Endothelial cell of umbilical vein (primary cell): Measurements from ENCODE around the gene DLG1. TPM values are rescaled to one million over a fixed set of nuclear protein-coding genes. Genes with fewer than 3 reads are reported as not detected.

Source experiments
- BruUV-seq: library from RNA; stranded (reverse); fragments of 400-500 nt; replicated peaks from 2 replicates; lab custom pipeline; 2021; lab: Mats Ljungman, UMichigan
- CTCF ChIA-PET: fragments of 300-600, 350-600 bp; sonication (Branson Sonifier 250); formaldehyde crosslinking; loops from one replicate; lab custom pipeline; 2021; ENCODE audit warnings: antibody characterized with exemption, inconsistent platforms; lab: Charles Lee
- POLR2A ChIA-PET: fragments of 300-600, 350-600 bp; sonication (Branson Sonifier 250); formaldehyde crosslinking; loops from one replicate; lab custom pipeline; 2021; ENCODE audit warnings: antibody characterized with exemption, inconsistent platforms; lab: Charles Lee
- DNase-seq: peaks from one replicate; pipeline ENCODE4 v3.0.0-alpha.2; 2011; ENCODE audit warnings: low read depth, low spot score
- FAIRE-seq: peaks from 2 replicates; lab custom pipeline; 2011; peaks lifted over from hg19 to GRCh38; lab: Jason Lieb, UNC
- H2AFZ ChIP-seq: 2 replicates; pipeline ENCODE4 v1.6.0; 2012; ENCODE audit warnings: low read depth, low read length, control low read depth, inconsistent platforms
- H3K27ac ChIP-seq: 2 replicates; pipeline ENCODE4 v1.5.1; 2011; ENCODE audit warnings: low read depth, mild to moderate bottlenecking, control low read depth, low read length, moderate library complexity; ENCODE audit not compliant: insufficient read depth
- H3K27me3 ChIP-seq, 2 experiments: 2 replicates each; pipeline versions ENCODE4 v1.6.0 to v1.6.1; 2011; ENCODE audit warnings: low read length in 2 of 2, mixed read lengths in 1 of 2; ENCODE audit not compliant: control insufficient read depth in 2 of 2, insufficient read depth in 2 of 2
- H3K36me3 ChIP-seq, 2 experiments: 2 replicates in 1 of 2; 3 replicates in 1 of 2; pipeline ENCODE4 v1.5.1; 2011; ENCODE audit warnings: low read length in 2 of 2, mild to moderate bottlenecking in 1 of 2, moderate library complexity in 1 of 2; ENCODE audit not compliant: control insufficient read depth in 2 of 2, insufficient read depth in 2 of 2; ENCODE audit errors: extremely low read depth in 1 of 2
- H3K4me1 ChIP-seq: 3 replicates; pipeline ENCODE4 v1.5.1; 2011; ENCODE audit warnings: mild to moderate bottlenecking, low read length; ENCODE audit not compliant: control insufficient read depth, insufficient read depth; ENCODE audit errors: extremely low read depth
- H3K4me2 ChIP-seq: 2 replicates; pipeline ENCODE4 v1.6.1; 2011; ENCODE audit warnings: low read length, control low read depth, mixed read lengths; ENCODE audit not compliant: insufficient read depth
- H3K4me3 ChIP-seq, 3 experiments: fragments of 200-600 bp in 1 of 3; sonication (generic), shearing (Covaris generic) in 1 of 3; replicated peaks in 1 of 3; 2 replicates each; pipeline ENCODE4 v1.5.1; 2011 to 2016; ENCODE audit warnings: control low read depth in 3 of 3, low read length in 3 of 3, mild to moderate bottlenecking in 2 of 3, inconsistent platforms in 1 of 3, low read depth in 1 of 3, moderate library complexity in 1 of 3; ENCODE audit not compliant: insufficient read depth in 1 of 3
- H3K79me2 ChIP-seq: 2 replicates; pipeline ENCODE4 v1.6.0; 2012; ENCODE audit warnings: low read length, inconsistent platforms; ENCODE audit not compliant: control insufficient read depth, insufficient read depth
- H3K9ac ChIP-seq: replicated peaks from 2 replicates; pipeline ENCODE3; 2011; ENCODE audit warnings: low read length, control low read depth; ENCODE audit not compliant: insufficient read depth; ENCODE audit errors: extremely low read depth
- H3K9me1 ChIP-seq: replicated peaks from 3 replicates; pipeline ENCODE4 v1.6.0; 2011; ENCODE audit warnings: mild to moderate bottlenecking, low read length; ENCODE audit not compliant: control insufficient read depth, insufficient read depth; ENCODE audit errors: extremely low read depth
- H3K9me3 ChIP-seq: replicated peaks from 2 replicates; pipeline ENCODE4 v1.5.1; 2012; ENCODE audit warnings: low read length, inconsistent platforms; ENCODE audit not compliant: control insufficient read depth, insufficient read depth
- H4K20me1 ChIP-seq: replicated peaks from 2 replicates; pipeline ENCODE3; 2011; ENCODE audit warnings: mild to moderate bottlenecking, low read length; ENCODE audit not compliant: control insufficient read depth, insufficient read depth; ENCODE audit errors: extremely low read depth
- CTCF ChIP-seq, 2 donors: IDR thresholded peaks; 1 replicate in 1 of 2; 2 replicates in 1 of 2; pipeline ENCODE4 v1.5.1; 2011; ENCODE audit warnings: low read length in 2 of 2, mild to moderate bottlenecking in 2 of 2, moderate library complexity in 2 of 2, control low read depth in 1 of 2, inconsistent platforms in 1 of 2, low read depth in 1 of 2; ENCODE audit not compliant: insufficient read depth in 1 of 2; ENCODE audit errors: extremely low read depth in 1 of 2
- EZH2 ChIP-seq: IDR thresholded peaks from 2 replicates; pipeline ENCODE4 v1.6.1; 2012; ENCODE audit warnings: borderline replicate concordance, low read depth, mild to moderate bottlenecking, moderate library complexity, low read length, inconsistent platforms; ENCODE audit not compliant: severe bottlenecking
- FOS ChIP-seq: IDR thresholded peaks from 2 replicates; pipeline ENCODE4 v1.6.1; 2011; ENCODE audit warnings: mild to moderate bottlenecking, low read length, moderate library complexity, borderline replicate concordance; ENCODE audit not compliant: insufficient read depth
- GATA2 ChIP-seq: IDR thresholded peaks from 2 replicates; pipeline ENCODE4 v1.7.0; 2011; ENCODE audit warnings: low read depth, mild to moderate bottlenecking, moderate library complexity, mixed read lengths, low read length; ENCODE audit not compliant: insufficient read length, insufficient read depth
- JUN ChIP-seq: IDR thresholded peaks from 2 replicates; pipeline ENCODE4 v1.6.1; 2011; ENCODE audit warnings: borderline replicate concordance, low read depth; ENCODE audit not compliant: insufficient read length, insufficient read depth
- MAX ChIP-seq: IDR thresholded peaks from 2 replicates; pipeline ENCODE4 v1.6.1; 2011; ENCODE audit not compliant: insufficient read depth, insufficient read length
- MYC ChIP-seq: IDR thresholded peaks from one replicate; pipeline ENCODE4 v1.6.1; 2011; ENCODE audit warnings: mild to moderate bottlenecking, low read depth, low read length
- POLR2A ChIP-seq: IDR thresholded peaks from 2 replicates; pipeline ENCODE4 v1.6.1; 2012; ENCODE audit warnings: low read depth, mild to moderate bottlenecking, control low read depth, low read length
- POLR2AphosphoS5 ChIP-seq: IDR thresholded peaks from 2 replicates; pipeline ENCODE4 v1.6.1; 2012; ENCODE audit warnings: low read depth, mild to moderate bottlenecking, control low read depth, low read length, moderate library complexity; ENCODE audit not compliant: insufficient read depth
- dilution Hi-C: fragments of 300-500 bp; cut with MboI; formaldehyde crosslinking; loops from one replicate; pipeline ENCODE4 v1.15.0; 2019; ENCODE audit warnings: low sequenced_read_pairs; ENCODE audit not compliant: extremely low pct_ligation_motif_present
- intact Hi-C: fragments of 100-400 bp; cut with micrococcal nuclease; formaldehyde crosslinking; loops from one replicate; pipeline ENCODE4 v1.10.0; 2022
- polyA plus RNA-seq, 4 experiments: library from polyadenylated mRNA; depleted of rRNA in 3 of 4; stranded (reverse) in 3 of 4; unstranded in 1 of 4; fragments of >200 nt; gene quantifications; 2 replicates each; pipeline versions ENCODE4 v1.2.1 to v1.2.3, GENCODE V29; 2011 to 2012; ENCODE audit warnings: missing spikeins in 1 of 4
- total RNA-seq: library from RNA; stranded (reverse); gene quantifications from 2 replicates; pipeline ENCODE4 v1.2.3, GENCODE V29; 2021

DLG1 gene
- total and polyA plus RNA-seq, 2 donors (not counting 3 experiments of a cell fraction or from before 2014, with no cell fraction given): 26.5 to 80.1 TPM

- Histone ChIP-seq H3K4me2 (no peak overlapping the region), H4K20me1 (no peaks in the 10 kb centered on the region), H3K9ac (no peak overlapping the region), H3K27me3 (no peaks in the 10 kb centered on the region), H3K9me3 (no peaks in the 10 kb centered on the region), H3K79me2 (peaks cover 24% of the 10 kb centered on the region), H3K4me3 (no peak overlapping the region), H3K4me1 (no peaks in the 10 kb centered on the region), H2AFZ (no peak overlapping the region), H3K9me1 (no peaks in the 10 kb centered on the region), H3K36me3 (no peaks in the 10 kb centered on the region), H3K27ac (no peak overlapping the region)
- ChIA-PET CTCF (no interaction called here), POLR2A (no interaction called here)
- no peak for DNase-seq
- FAIRE-seq: no peak
- BruUV-seq: no TSS peak
- intact Hi-C loops (no loop called here), dilution Hi-C loops (no loop called here)
- TF ChIP-seq EZH2 (no peak), POLR2AphosphoS5 (no peak)
Measured at GRCh38 chr3:197149528-197149927, 148.9 kb downstream of the DLG1 start.

DNA sequence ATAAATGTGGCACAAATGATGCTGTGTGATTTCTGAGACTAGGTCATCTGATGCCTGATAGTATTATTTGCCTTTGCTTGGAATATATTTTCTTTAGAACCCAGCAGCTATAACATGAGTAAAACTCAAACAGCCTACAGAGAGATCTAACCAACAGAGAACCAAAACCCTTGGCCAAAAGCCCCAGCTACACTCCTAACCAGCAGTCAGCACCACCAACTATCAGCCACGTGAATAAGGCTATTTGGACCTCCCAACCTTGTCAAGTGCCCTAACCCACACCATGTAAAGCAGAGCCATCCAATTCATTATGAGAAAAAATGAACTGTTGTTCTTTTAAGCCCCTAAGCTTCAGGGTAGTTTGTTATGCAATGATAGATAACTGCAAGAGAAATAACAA is 154.2 kb downstream of the DLG1 start:
- H3K79me2 ChIP-seq: peaks cover 18% of the 10 kb centered on the region
- ChIA-PET CTCF (no interaction called here), POLR2A (no interaction called here)
- dilution Hi-C loops: no loop called here
- no peak overlapping the region for H2AFZ ChIP-seq
- DNase-seq: no peak
- H3K27ac ChIP-seq: no peak overlapping the region
- H3K9me3 ChIP-seq: no peaks in the 10 kb centered on the region
- TF ChIP-seq JUN (no peak), CTCF (IDR thresholded peaks at IDR 0.05; ENCODE audit: extremely low read depth in 1 of 2, insufficient read depth in 1 of 2, low read depth in 1 of 2, low read length in 2 of 2) (no peak), MYC (no peak), EZH2 (no peak), FOS (no peak), MAX (no peak), POLR2A (no peak), GATA2 (no peak), POLR2AphosphoS5 (no peak)
- no peak overlapping the region for H3K4me2 ChIP-seq
- H3K4me1 ChIP-seq: no peaks in the 10 kb centered on the region
- no peak overlapping the region for H3K4me3 ChIP-seq
- H3K36me3 ChIP-seq: peaks cover 2 to 3% of the 10 kb centered on the region in 2 experiments
- no peaks in the 10 kb centered on the region for H3K9me1 ChIP-seq
- BruUV-seq: no TSS peak
- H4K20me1 ChIP-seq: no peaks in the 10 kb centered on the region
- no peak for FAIRE-seq
- H3K9ac ChIP-seq: no peak overlapping the region
- intact Hi-C loops: no loop called here
- no peaks in the 10 kb centered on the region for H3K27me3 ChIP-seq
